GM23338 (cell line): ENCODE results near the gene SULT2B1. TPM values are rescaled to one million over a fixed set of nuclear protein-coding genes. Genes with fewer than 3 reads are reported as not detected.

Source experiments
- ATAC-seq: fragments of 200-7000 bp; cut with Tn5 transposase; 3 replicates; pipeline ENCODE4 v1.9.1; 2020
- DNase-seq: peaks from one replicate; pipeline ENCODE4 v3.0.0-alpha.2; 2015; ENCODE audit warnings: low spot score
- H2AFZ ChIP-seq: fragments of 200-600 bp; sonication (generic); 2 replicates; pipeline ENCODE4 v1.8.0; 2016; ENCODE audit warnings: antibody characterized with exemption, mild to moderate bottlenecking, moderate library complexity
- H3F3A ChIP-seq: fragments of 200-600 bp; sonication (generic); replicated peaks from 2 replicates; pipeline ENCODE4 v1.8.0; 2017; ENCODE audit warnings: antibody characterized with exemption, mixed run types, low read depth
- H3K27ac ChIP-seq: fragments of 200-600 bp; sonication (generic); 2 replicates; pipeline ENCODE4 v1.6.1; 2016; ENCODE audit warnings: low read depth
- H3K27me3 ChIP-seq: fragments of 200-600 bp; sonication (generic); 2 replicates; pipeline ENCODE4 v1.8.0; 2016; ENCODE audit warnings: mild to moderate bottlenecking, mixed run types, moderate library complexity; ENCODE audit not compliant: insufficient read depth
- H3K36me3 ChIP-seq: fragments of 200-600 bp; sonication (generic); 2 replicates; pipeline ENCODE4 v1.8.0; 2016; ENCODE audit warnings: mild to moderate bottlenecking; ENCODE audit not compliant: insufficient read depth
- H3K4me1 ChIP-seq: fragments of 200-600 bp; sonication (generic); 2 replicates; pipeline ENCODE4 v1.8.0; 2016; ENCODE audit warnings: mild to moderate bottlenecking, moderate library complexity; ENCODE audit not compliant: insufficient read depth
- H3K4me2 ChIP-seq: fragments of 200-600 bp; sonication (generic); 2 replicates; pipeline ENCODE4 v1.7.1; 2017; ENCODE audit warnings: mixed run types
- H3K4me3 ChIP-seq: fragments of 200-600 bp; sonication (generic); 2 replicates; pipeline ENCODE4 v1.6.1; 2016; ENCODE audit warnings: mixed run types
- H3K79me2 ChIP-seq: fragments of 200-600 bp; sonication (generic); replicated peaks from 2 replicates; pipeline ENCODE4 v1.8.0; 2017; ENCODE audit warnings: mild to moderate bottlenecking; ENCODE audit not compliant: insufficient read depth
- H3K9me2 ChIP-seq: fragments of 200-600 bp; sonication (generic); 2 replicates; pipeline ENCODE4 v1.8.0; 2017; ENCODE audit not compliant: insufficient read depth
- H4K20me1 ChIP-seq: fragments of 200-600 bp; sonication (generic); replicated peaks from 2 replicates; pipeline ENCODE4 v1.8.0; 2017; ENCODE audit warnings: mild to moderate bottlenecking; ENCODE audit not compliant: insufficient read depth
- H3K27ac Mint-ChIP-seq: 2 replicates; pipeline ENCODE4 v1.8.0; 2020; ENCODE audit warnings: inconsistent platforms, mild to moderate bottlenecking, moderate library complexity, mixed read lengths
- H3K27me3 Mint-ChIP-seq: 3 replicates; pipeline ENCODE4 v1.8.0; 2022; ENCODE audit warnings: low read depth, mild to moderate bottlenecking, moderate library complexity, mixed read lengths, inconsistent platforms; ENCODE audit not compliant: insufficient read depth, poor library complexity
- H3K36me3 Mint-ChIP-seq: 3 replicates; pipeline ENCODE4 v1.8.0; 2021; ENCODE audit warnings: low read depth, mild to moderate bottlenecking, inconsistent platforms, moderate library complexity, mixed read lengths
- H3K4me1 Mint-ChIP-seq: 3 replicates; pipeline ENCODE4 v1.8.0; 2020; ENCODE audit warnings: mild to moderate bottlenecking, inconsistent platforms, mixed read lengths
- H3K4me3 Mint-ChIP-seq: 3 replicates; pipeline ENCODE4 v1.8.0; 2021; ENCODE audit warnings: moderate library complexity, mild to moderate bottlenecking, inconsistent platforms, mixed read lengths
- H3K9me3 Mint-ChIP-seq: 3 replicates; pipeline ENCODE4 v1.8.0; 2020; ENCODE audit warnings: moderate library complexity, mild to moderate bottlenecking, inconsistent platforms, mixed read lengths
- CREB1 ChIP-seq: fragments of 250-450 bp; sonication (Bioruptor Pico); IDR thresholded peaks from 2 replicates; pipeline ENCODE4 v1.5.0; 2020; ENCODE audit warnings: low read depth, mild to moderate bottlenecking, moderate library complexity
- EZH2 ChIP-seq: fragments of 200-600 bp; sonication (generic); IDR thresholded peaks from one replicate; pipeline ENCODE4 v1.8.0; 2017; ENCODE audit warnings: antibody characterized with exemption, mild to moderate bottlenecking, low read depth; ENCODE audit not compliant: unreplicated experiment
- JUNB ChIP-seq: IDR thresholded peaks from one replicate; pipeline ENCODE4 v1.6.1; 2016; ENCODE audit warnings: antibody characterized with exemption; ENCODE audit not compliant: unreplicated experiment
- NANOG ChIP-seq: IDR thresholded peaks from 2 replicates; pipeline ENCODE4 v1.6.1; 2016; ENCODE audit warnings: antibody characterized with exemption, borderline replicate concordance
- ZNF114 ChIP-seq: fragments of 250-450 bp; sonication (Bioruptor Pico); IDR thresholded peaks from 2 replicates; pipeline ENCODE4 v1.5.0; 2020; ENCODE audit warnings: mild to moderate bottlenecking, moderate library complexity
- ZNF331 ChIP-seq: fragments of 250-450 bp; sonication (Bioruptor Pico); IDR thresholded peaks from 2 replicates; pipeline ENCODE4 v1.5.0; 2020; ENCODE audit warnings: low read depth, mild to moderate bottlenecking, moderate library complexity
- polyA plus RNA-seq: library from polyadenylated mRNA; unstranded; fragments of >200 nt; fragmentation: Nextera tagmentation; extraction: Ambion mirVana; gene quantifications from 2 replicates; pipeline ENCODE4 v1.2.1, GENCODE V29; 2016
- total RNA-seq: library from RNA; depleted of rRNA; stranded (reverse); fragments of >200 nt; shearing (Covaris generic); gene quantifications from 2 replicates; pipeline ENCODE4 v1.2.3, GENCODE V29; 2014
- TF ChIP-seq, protein P1 (sequence below): fragments of 250-450 bp; sonication (Bioruptor Pico); IDR thresholded peaks from 2 replicates; pipeline ENCODE4 v1.5.0; 2020; ENCODE audit warnings: mild to moderate bottlenecking, moderate library complexity
- TF ChIP-seq, protein P2 (sequence below), 2 experiments: fragments of 200-600 bp in 1 of 2; sonication (generic) in 1 of 2; conservative IDR thresholded peaks; 2 replicates each; pipeline versions ENCODE4 v1.5.1 to v1.6.1; 2016 to 2017; ENCODE audit warnings: antibody characterized with exemption in 2 of 2, low read depth in 2 of 2, mild to moderate bottlenecking in 2 of 2, moderate library complexity in 1 of 2

The SULT2B1 gene
- total and polyA plus RNA-seq, 2 experiments from 2014 or later, result 1.3 to 2.5 TPM

DNA sequence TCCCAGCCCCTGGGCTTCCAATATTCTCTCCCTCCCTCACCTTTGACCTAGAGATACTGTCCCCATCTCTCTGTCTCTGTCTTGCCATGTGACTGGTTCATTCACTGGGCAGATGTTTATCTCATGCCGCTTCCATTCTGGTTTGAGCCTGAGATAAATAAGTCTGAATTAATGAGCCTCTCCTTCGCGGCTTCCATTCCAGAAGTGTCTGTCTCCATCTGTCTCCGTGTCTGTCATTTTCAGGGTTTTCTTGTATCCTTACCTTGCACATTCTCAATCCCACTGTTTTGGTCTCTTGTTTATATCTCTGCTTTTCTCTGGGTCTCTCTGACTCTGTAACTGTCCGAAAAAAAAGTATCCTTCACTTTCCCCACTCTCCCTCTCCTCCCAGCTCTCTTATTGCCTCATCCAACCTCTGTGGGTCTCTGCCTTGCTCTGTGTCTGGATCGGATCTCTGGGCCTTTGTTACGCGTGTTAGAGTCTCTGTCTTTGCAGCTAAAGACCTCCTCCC is 71.6 kb downstream of the SULT2B1 start (continued):
- TF ChIP-seq EZH2 (no peak), ZNF114 (CRISPR knock-in tag) (no peak), JUNB (no peak)
- TF ChIP-seq, protein P1, sequence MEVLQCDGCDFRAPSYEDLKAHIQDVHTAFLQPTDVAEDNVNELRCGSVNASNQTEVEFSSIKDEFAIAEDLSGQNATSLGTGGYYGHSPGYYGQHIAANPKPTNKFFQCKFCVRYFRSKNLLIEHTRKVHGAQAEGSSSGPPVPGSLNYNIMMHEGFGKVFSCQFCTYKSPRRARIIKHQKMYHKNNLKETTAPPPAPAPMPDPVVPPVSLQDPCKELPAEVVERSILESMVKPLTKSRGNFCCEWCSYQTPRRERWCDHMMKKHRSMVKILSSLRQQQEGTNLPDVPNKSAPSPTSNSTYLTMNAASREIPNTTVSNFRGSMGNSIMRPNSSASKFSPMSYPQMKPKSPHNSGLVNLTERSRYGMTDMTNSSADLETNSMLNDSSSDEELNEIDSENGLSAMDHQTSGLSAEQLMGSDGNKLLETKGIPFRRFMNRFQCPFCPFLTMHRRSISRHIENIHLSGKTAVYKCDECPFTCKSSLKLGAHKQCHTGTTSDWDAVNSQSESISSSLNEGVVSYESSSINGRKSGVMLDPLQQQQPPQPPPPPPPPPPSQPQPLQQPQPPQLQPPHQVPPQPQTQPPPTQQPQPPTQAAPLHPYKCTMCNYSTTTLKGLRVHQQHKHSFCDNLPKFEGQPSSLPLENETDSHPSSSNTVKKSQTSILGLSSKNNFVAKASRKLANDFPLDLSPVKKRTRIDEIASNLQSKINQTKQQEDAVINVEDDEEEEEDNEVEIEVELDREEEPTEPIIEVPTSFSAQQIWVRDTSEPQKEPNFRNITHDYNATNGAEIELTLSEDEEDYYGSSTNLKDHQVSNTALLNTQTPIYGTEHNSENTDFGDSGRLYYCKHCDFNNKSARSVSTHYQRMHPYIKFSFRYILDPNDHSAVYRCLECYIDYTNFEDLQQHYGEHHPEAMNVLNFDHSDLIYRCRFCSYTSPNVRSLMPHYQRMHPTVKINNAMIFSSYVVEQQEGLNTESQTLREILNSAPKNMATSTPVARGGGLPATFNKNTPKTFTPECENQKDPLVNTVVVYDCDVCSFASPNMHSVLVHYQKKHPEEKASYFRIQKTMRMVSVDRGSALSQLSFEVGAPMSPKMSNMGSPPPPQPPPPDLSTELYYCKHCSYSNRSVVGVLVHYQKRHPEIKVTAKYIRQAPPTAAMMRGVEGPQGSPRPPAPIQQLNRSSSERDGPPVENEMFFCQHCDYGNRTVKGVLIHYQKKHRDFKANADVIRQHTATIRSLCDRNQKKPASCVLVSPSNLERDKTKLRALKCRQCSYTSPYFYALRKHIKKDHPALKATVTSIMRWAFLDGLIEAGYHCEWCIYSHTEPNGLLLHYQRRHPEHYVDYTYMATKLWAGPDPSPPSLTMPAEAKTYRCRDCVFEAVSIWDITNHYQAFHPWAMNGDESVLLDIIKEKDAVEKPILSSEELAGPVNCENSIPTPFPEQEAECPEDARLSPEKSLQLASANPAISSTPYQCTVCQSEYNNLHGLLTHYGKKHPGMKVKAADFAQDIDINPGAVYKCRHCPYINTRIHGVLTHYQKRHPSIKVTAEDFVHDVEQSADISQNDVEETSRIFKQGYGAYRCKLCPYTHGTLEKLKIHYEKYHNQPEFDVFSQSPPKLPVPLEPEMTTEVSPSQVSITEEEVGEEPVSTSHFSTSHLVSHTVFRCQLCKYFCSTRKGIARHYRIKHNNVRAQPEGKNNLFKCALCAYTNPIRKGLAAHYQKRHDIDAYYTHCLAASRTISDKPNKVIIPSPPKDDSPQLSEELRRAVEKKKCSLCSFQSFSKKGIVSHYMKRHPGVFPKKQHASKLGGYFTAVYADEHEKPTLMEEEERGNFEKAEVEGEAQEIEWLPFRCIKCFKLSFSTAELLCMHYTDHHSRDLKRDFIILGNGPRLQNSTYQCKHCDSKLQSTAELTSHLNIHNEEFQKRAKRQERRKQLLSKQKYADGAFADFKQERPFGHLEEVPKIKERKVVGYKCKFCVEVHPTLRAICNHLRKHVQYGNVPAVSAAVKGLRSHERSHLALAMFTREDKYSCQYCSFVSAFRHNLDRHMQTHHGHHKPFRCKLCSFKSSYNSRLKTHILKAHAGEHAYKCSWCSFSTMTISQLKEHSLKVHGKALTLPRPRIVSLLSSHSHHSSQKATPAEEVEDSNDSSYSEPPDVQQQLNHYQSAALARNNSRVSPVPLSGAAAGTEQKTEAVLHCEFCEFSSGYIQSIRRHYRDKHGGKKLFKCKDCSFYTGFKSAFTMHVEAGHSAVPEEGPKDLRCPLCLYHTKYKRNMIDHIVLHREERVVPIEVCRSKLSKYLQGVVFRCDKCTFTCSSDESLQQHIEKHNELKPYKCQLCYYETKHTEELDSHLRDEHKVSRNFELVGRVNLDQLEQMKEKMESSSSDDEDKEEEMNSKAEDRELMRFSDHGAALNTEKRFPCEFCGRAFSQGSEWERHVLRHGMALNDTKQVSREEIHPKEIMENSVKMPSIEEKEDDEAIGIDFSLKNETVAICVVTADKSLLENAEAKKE, result no peak
- TF ChIP-seq, protein P2, sequence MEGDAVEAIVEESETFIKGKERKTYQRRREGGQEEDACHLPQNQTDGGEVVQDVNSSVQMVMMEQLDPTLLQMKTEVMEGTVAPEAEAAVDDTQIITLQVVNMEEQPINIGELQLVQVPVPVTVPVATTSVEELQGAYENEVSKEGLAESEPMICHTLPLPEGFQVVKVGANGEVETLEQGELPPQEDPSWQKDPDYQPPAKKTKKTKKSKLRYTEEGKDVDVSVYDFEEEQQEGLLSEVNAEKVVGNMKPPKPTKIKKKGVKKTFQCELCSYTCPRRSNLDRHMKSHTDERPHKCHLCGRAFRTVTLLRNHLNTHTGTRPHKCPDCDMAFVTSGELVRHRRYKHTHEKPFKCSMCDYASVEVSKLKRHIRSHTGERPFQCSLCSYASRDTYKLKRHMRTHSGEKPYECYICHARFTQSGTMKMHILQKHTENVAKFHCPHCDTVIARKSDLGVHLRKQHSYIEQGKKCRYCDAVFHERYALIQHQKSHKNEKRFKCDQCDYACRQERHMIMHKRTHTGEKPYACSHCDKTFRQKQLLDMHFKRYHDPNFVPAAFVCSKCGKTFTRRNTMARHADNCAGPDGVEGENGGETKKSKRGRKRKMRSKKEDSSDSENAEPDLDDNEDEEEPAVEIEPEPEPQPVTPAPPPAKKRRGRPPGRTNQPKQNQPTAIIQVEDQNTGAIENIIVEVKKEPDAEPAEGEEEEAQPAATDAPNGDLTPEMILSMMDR (conservative IDR thresholded peaks at IDR 0.05; ENCODE audit: low read depth in 2 of 2), result no peak

DNA sequence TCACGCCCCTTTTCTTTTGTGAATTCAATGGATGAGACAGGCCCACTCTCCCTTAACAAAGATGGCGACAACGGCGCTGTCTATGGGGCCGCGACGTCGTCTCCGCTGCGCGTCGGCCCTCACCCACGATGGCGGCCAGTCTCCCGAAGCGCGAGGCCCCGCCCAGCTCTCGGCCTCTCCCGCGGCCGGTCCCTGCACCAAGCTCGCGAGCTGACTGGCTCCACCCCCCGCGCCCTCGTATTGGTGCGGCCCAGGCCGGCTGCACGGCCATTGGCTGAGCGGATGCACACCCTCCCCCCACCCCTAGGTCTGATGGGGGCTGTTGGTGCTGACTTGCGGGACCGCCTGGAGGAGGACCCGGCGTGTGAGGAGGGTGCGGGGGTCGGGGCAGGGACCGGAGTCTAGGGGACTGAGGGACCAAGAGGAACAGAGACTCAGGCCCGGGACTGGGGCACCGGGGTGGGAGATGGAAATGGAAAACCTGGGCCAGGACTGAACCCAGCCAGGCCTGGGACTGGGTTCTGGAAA is 72.2 kb downstream of the SULT2B1 start:
- peak overlapping the region; percentile 94 for H3K4me2 ChIP-seq
- no peaks in the 10 kb centered on the region for H3K27me3 ChIP-seq
- Mint-ChIP-seq H3K4me1 (peaks cover 35% of the 10 kb centered on the region), H3K27ac (peak overlapping the region; percentile 93), H3K4me3 (peak overlapping the region; percentile 72), H3K36me3 (peaks cover 11% of the 10 kb centered on the region; the same call in 2 of the 3 replicates), H3K9me3 (no peaks in the 10 kb centered on the region; the same call in 2 of the 3 replicates), H3K27me3 (peaks cover 16% of the 10 kb centered on the region)
- DNase-seq (peak; percentile 99), ATAC-seq (peak; percentile 77)
- peaks cover 19% of the 10 kb centered on the region for H3K79me2 ChIP-seq
- H2AFZ ChIP-seq, result no peak overlapping the region
- peak overlapping the region; percentile 92 for H3K4me3 ChIP-seq
- peak overlapping the region; percentile 91 for H3K27ac ChIP-seq
- no peaks in the 10 kb centered on the region for H3K9me2 ChIP-seq
- 0 out of 2 replicates have a peak, but pooled peaks cover 9% of the 10 kb centered on the region for H3F3A ChIP-seq
- H3K4me1 ChIP-seq, result peaks cover 15% of the 10 kb centered on the region
- no peaks in the 10 kb centered on the region for H3K36me3 ChIP-seq
- H4K20me1 ChIP-seq, result peaks cover 13% of the 10 kb centered on the region
- TF ChIP-seq CREB1 (peak; percentile 88), ZNF331 (CRISPR knock-in tag) (no peak), NANOG (no peak)
- TF ChIP-seq, protein P2 (conservative IDR thresholded peaks at IDR 0.05; ENCODE audit: low read depth in 2 of 2), result no peak
